OCI-LY1 (cell line): ENCODE data around the gene DNAJC7.

Source experiments
- CTCF ChIP-seq: fragments of 200-600 bp; sonication (generic), shearing (Covaris generic); IDR thresholded peaks from 2 replicates; pipeline ENCODE4 v1.5.1; 2017; ENCODE audit warnings: mild to moderate bottlenecking, antibody characterized with exemption, low read length, moderate library complexity, mixed read lengths
- EZH2 ChIP-seq: fragments of 200-600 bp; sonication (generic), shearing (Covaris generic); IDR thresholded peaks from 2 replicates; pipeline ENCODE4 v1.8.0; 2017; ENCODE audit warnings: borderline replicate concordance, mixed run types, mild to moderate bottlenecking, antibody characterized with exemption, low read length, moderate library complexity, mixed read lengths

GRCh38 chr17:42016941-42017865, at the start of gene DNAJC7:
- TF ChIP-seq CTCF = no peak
- no peak for TF ChIP-seq EZH2
